NCI-H1048 (cell line): Measurements from ENCODE around the gene HNRNPA1L2.
"Not testable (repeated sequence)": the region's sequence is repeated elsewhere in the genome, so short reads cannot be mapped to it uniquely, and the experiment has no call there.

Experiments used
- DNase-seq: peaks from one replicate; lab custom pipeline; 2025; lab: John Stamatoyannopoulos, UW

The HNRNPA1L2 gene

DNA sequence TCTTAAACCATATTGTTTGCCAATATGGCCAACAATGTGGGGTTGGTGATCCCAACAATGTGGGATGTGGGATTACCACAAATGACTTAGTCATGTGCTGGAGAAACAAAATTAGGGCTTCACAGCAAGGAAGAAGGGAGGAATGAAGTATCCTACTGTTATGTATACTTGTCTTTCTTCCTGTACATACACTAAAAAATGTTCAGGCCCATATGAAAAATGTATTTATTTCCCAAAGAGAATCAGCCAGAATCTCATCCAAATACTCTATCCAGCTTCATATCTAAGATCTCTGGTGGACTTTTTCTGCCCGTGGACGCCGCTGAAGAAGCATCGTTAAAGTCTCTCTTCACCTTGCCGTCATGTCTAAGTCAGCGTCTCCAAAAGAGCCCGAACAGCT is at the start of gene HNRNPA1L2:
Gene HNRNPA1L2 (plus strand): TSS at position 301 of the 400 bp plus-strand sequence. CDS start 62 bp downstream, at position 363.
- no peak for DNase-seq

DNA sequence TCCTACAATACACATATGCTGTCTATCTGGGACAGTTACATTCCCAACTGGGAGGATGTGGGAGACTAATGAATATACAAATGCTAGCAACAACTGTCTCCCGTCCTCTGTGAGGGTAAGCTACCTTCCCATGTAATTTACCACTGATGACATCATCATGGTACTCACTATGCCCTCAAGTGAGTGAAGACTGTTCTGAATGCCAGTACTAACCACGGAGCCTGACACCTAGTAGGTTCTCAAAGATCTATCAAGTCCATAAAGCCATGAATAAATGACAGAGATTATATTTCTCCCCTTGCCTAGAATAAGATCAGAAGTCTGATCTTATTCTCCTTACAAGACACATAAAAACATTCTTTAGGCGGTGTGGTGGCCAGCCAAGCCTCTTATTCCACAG is 49.1 kb upstream of the HNRNPA1L2 start:
- not testable (repeated sequence) for DNase-seq

- not testable (repeated sequence) for DNase-seq
These were observed 48.4 kb upstream of the HNRNPA1L2 start for GRCh38 chr13:52593812-52594211.

- DNase-seq: not testable (repeated sequence)
These were observed 47.9 kb upstream of the HNRNPA1L2 start for GRCh38 chr13:52594295-52594694.

GRCh38 chr13:52597676-52598075 is 44.6 kb upstream of the HNRNPA1L2 start:
- no peak for DNase-seq

- DNase-seq: no peak
These were observed 43.0 kb upstream of the HNRNPA1L2 start for GRCh38 chr13:52599037-52599847.

GRCh38 chr13:52599848-52600603 is 42.2 kb upstream of the HNRNPA1L2 start:
- no peak for DNase-seq

DNA sequence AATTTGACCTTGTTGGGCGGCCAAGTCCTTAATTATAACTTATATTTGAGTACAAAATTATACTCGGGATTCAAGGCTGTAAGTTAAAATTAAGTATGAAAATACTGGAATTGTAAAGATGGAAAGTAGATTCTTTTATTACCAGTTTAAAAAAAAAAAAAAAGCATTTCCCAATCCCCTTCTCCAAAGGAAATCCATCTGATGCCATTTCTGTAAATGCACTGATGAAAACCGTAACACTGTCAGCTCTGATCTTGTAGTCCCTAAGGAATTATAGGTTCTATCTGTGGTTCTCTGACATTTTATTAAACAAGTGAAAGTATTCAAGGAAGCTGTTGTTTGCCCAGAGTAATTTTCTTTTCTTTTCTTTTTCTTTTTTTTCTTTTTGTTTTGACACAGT is 41.6 kb upstream of the HNRNPA1L2 start:
- DNase-seq: no peak

DNA sequence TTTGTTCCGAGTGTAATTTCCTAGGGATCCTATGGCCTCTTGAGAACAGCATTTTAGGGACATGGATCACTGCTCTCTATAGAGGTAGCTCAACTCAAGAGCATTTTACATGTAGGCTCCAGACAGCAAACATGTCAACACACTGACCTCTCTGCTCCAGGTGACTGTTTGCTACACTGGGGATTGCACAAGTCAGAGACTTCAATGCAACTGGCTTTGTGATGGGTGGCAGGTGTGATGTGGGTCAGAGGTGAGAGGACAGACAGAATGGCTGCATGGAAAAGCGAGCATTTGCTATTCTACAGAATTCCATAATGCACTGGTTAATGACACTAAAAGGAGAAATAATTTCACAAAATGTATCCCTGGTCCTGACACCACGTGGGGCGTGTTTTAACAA is 38.9 kb upstream of the HNRNPA1L2 start:
- DNase-seq: not testable (repeated sequence)

- DNase-seq: not testable (repeated sequence)
These were observed 36.1 kb upstream of the HNRNPA1L2 start for GRCh38 chr13:52606126-52606525.

GRCh38 chr13:52606795-52607194 is 35.4 kb upstream of the HNRNPA1L2 start:
- not testable (repeated sequence) for DNase-seq

GRCh38 chr13:52608184-52608583 is 34.0 kb upstream of the HNRNPA1L2 start:
- DNase-seq: not testable (repeated sequence)

- DNase-seq: not testable (repeated sequence)
These were observed 33.1 kb upstream of the HNRNPA1L2 start for GRCh38 chr13:52609013-52609606.

GRCh38 chr13:52610158-52610557 is 32.1 kb upstream of the HNRNPA1L2 start:
- not testable (repeated sequence) for DNase-seq

GRCh38 chr13:52615134-52615801 is 27.0 kb upstream of the HNRNPA1L2 start:
- DNase-seq: no peak

DNA sequence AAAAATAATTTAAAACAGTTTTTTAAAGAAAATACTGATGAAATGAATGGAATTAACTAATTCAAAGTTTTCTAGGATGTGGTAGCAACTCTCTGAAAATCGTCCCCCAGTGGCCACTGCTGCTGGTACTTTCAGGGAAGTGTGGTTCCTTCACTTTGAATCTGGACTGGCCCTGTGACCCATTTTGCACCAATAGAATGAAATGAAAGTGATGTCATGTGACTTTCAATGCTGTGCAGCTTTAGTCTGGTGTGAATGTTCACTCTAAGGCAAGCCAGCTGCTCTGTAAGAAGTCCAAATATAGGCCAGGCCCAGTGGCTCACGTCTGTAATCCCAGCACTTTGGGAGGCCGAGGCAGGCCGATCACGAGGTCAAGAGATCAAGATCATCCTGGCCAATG is 26.4 kb upstream of the HNRNPA1L2 start:
- DNase-seq: no peak

- DNase-seq: no peak
These were observed 24.9 kb upstream of the HNRNPA1L2 start for GRCh38 chr13:52617070-52618060.

DNA sequence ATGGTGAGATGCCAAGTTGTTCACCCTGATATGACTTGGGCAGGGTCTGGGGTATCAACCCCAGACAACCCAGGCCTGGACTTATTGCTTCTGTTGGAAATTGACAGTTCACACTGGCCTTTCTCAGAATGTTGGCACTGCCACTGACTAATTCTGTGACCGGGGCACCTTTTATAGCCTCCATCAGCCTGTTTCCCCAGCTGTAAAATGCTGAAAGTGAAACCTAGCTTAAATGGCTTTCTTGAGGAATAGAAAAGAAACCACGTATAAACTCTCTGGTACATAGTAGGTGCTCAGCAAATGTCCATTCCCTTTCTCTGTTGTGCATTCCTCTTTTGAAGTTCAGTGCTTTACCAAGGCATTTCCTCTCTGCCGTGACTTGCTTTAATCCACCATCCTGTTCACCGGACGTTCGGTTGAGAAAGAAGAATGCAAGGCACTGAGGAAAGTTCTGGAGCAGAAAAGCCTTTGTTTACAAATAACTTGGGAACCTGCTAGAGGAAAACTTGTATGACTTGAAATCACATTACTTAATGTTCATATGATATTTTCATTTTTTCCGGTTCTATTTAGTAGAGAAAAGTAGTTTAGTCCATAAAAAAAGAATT is 11.0 kb upstream of the HNRNPA1L2 start:
- not testable (repeated sequence) for DNase-seq

DNA sequence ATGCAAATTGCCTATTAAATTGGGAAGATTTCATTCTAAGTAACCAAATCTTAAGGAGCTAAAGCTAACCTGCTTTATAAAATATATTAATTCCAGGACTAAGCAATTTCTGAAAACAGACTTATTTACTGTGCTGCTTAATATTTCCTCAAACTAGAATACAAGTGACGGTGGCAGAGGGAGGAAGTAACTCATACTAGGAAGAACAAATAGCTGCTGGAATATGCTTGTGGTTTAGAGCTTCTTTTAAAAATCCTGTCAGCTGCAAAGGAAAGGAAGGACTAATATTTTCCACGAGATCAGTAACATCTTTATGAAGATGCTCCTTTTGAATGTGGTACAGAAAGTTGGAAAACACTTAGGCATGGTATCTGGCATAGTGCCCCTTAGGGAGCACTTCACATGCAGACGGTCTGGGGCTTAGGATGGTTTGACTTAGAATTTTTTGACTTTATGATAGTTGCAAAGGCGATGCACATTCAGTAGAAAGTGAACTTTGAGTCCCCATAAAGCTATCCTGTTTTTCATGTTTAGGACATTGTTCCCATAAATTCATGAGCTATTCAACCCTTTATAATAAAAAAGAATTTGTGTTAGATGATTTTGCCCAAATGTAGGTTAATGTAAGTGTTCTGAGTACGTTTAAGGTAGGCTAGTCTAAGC is 3.4 kb upstream of the HNRNPA1L2 start:
- DNase-seq: no peak

DNA sequence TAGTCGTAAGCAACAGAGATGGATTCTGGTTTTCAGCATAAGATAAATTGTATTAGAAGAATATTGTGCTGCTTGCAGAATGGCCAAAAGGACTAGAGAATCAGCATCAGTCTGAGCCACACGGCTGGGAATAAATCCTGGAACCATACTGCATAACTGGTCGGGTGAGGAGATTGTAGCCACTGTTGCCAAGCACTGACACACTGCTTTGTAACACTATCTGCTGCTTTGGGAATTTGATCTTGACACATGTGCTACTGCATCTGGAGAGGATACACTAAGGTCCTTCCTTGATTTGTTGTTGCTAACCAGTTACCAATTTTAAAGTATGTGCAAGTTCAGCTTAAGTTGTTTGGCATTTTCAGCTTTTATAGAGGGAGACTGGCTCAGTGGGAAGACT is 1.9 kb downstream of the HNRNPA1L2 start:
- DNase-seq: no peak
